Superior temporal gyrus (tissue), 1 donor: ENCODE results near the gene VWA2.

Experiments
- DNase-seq: peaks from one replicate; pipeline ENCODE4 v3.0.0-alpha.2; 2016; ENCODE audit errors: extremely low spot score

VWA2 gene

DNA sequence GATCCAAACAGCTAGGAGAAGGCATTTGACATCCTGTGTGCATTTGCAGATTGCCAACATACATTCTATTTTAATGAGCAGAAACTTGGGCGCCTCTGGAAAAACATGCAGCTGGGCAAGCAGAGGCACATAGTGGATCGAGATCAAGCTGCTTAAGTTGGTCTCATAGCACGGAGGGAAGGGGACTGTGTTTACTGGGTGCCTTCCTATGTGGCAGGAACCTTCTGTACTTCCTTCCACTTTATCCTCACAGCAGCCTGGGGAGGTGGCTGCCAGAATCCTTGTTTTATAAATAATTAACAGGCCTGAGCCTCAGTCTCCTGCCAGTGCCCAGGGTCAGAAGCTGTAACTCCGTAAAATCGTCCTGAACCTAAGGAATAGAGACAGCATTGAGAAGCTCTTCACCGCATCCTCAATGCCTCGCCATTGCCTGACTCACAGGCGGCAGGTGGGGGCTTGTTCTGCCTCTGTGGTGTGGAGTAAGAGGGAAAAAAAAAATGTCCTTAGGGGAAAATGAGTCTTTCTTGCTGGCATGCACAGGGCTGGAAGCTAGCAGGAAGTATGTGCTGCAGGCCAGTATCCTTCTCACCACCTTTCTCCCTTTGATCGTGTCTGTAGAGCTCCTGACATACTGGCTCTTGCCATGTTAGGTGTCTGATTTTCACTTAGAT, 6.2 kb downstream of the VWA2 start:
- no peak for DNase-seq

DNA sequence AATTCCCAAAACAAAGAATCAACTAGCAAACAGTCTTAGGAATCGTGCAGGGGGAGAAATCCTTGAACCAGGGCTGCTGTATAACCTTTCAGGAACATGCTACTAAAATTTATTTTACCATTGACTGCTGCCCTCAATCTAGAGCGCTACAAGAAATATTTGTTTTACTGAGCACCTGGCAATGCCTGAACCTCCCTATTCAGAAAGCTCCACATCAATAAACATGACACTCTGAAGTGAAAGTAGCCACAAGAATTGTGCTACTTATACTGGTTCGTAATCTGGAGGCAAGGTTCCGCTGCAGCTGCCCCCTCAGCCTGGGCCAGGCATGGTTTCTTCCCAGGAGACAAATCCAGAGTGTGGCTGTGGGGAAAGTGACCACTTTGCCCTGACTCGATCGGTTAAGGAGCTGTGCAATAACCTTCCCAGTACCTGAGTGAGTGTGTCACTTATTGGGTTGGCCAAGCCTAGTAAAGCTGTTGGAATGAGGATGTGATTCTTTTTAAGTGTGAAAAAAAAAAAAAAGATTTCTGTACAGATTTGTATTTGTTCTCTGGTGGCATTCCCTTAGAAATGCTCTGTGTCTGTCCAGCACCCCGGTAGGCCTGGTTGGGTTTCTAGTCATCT, 7.7 kb downstream of the VWA2 start:
- DNase-seq, result no peak

DNA sequence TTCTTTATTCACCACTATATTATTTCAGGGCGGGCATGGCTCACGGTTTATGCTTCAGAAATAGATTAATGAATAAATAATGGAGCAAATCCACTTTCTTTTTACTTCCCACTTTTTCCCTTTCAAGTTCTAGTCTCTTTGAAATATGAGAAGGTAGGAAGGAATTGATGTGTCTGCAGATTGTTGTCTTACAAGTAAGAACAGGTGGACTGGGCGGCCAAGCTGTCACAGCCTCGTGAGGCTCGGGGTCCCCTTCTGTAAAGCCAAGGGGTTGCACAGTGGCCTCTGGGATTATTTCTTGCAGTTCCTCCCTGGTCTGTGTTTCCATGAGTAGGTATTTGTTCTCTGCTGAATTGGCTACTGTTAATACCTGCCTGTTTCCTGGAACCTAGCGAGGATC, 11.2 kb downstream of the VWA2 start:
- DNase-seq, result no peak

DNA sequence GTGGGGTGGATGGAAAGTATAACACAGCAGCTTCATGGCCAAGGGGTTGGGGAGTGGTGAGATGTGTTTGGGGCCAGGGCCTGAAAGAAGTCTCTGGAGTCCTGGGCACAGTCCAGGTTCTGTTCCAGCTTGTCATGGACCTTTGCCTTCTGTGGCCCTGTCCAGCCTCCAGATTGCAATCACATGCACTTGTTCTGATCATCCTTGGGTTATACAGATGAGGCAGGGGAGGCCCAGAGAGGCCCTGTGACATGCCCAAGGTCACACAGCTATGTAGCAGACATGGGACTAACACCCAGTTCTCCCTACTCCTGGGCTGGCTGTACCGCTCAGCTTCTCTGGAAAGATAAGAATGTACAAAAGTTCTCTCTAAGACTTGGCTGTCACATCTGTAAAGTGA, 11.7 kb downstream of the VWA2 start:
- DNase-seq, result no peak

DNA sequence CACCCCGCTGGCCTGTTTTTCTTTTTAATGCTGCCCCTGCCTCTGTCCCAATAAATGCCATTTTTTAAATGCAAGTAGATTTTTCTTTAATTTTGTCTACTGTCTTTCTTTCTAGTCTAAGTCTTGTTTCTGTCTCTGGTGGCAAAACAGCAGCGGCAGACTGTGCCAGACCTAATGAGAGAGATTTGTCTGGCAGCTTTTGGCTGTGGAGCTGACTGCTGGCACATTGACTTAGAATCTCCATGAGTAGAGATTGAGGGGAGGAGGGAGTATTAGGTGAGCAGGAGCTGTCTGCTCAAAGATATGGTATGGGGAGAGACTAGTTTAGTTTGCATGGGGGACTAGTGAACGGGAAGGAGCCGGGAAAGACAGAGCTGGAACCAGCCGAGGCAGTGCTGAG, 13.0 kb downstream of the VWA2 start:
- DNase-seq, result no peak

DNA sequence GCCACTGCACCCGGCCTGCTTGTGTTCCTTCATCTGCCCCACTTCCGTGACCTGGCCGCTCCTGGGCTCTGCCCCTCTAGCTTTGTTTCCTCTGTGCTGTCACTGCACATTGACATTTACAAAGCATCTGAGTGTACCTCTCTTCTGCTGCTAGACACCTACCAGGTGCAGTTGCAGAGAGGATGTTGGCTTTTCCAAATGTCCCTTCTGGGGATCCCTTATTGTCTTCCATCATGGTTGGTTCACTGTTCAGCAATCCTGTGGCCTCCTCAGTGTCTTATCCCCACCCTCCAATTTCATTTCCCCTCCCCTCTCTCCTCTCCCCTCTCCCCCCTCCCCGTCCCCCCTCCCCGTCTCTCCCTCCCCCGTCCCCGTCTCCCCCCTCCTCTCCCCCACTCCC, 13.8 kb downstream of the VWA2 start:
- DNase-seq, result no peak

DNA sequence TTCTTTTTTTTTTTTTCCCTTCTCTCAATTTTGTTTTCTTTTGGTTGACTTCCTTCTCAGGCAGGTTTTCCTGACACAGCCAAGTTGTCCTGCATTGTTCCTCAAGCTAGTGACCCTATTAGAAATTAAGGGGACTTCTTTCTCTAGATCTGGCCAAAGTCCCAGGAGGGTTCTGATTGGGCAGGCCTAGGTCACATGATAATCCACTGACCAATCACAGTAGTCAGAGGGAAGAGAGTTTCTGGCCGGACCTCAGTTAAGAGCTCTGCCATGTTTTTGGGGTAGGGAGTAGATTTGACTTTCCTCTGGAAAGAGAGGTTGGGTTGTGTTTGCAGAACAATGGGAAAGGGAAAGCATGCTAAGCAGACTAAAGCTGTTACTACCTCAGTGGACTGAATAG, 16.2 kb downstream of the VWA2 start:
- DNase-seq, result no peak

DNA sequence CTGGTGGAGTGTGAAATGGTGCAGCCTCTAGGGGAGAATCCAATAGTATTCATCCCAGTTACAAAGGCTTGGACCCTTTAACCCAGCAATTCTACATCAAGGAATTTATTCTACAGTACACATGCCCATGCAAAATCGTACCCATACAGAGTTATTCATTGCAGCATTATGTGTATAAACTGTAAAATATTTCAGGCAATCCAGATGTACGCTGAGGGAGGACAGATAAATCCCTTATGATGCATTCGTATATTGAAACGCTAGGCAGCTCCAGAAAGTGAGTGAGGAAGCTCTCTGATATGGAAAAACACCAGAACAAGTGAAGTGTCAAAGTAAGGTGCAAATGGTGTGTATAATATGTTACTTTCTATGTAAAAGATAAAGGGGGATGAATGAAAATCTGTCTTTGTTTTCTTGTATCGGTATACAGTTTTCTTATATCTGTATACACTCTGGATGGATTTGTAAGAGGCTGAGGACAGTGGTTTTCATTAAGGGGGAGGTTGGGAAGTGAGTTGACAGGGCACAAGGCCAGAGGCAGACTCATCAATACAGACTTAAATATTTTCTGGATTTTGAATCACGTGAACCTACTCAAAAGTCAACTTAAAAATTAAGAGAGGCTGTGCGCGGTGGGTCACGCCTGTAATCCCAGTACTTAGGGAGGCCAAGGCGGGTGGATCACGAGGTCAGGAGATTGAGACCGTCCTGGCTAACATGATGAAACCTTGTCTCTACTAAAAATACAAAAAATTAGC, 17.1 kb downstream of the VWA2 start:
- no peak for DNase-seq

DNA sequence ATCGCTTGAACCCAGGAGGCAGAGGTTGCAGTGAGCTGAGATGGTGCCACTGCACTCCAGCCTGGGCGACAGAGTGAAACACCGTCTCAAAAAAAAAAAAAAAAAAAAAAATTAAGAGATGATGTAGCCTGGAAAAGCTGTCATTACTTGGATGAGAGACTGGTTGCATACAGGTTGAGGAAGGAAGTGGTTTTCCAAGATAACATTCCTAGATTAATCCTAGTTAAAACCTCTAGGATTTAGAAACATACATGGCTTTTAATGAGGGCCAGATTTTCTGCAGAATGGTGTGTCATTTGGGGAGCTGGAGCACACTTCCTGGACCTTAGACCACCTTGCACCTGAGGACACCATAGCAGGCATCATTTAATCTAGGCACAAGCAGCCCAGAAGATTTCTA, 17.8 kb downstream of the VWA2 start:
- no peak for DNase-seq

DNA sequence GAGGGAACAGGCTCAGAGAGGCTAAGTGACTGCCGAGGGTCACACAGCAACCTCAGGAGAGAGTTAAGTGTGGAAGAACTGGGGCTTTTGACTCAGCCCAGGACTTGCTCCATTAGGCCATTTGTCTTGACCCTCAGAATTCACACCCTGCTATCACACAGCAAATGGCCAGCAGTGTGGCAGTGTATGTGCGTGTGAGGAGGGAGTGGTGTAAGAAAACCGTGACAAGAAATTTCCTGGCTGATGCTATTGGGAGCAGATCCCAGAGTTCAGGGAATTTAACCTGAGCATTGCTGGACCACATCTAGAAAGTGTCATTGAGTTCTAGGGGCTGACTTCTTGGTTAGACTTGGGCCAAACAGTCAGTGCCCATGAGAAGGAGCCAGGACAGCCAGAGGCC, 18.4 kb downstream of the VWA2 start:
- DNase-seq, result no peak

DNA sequence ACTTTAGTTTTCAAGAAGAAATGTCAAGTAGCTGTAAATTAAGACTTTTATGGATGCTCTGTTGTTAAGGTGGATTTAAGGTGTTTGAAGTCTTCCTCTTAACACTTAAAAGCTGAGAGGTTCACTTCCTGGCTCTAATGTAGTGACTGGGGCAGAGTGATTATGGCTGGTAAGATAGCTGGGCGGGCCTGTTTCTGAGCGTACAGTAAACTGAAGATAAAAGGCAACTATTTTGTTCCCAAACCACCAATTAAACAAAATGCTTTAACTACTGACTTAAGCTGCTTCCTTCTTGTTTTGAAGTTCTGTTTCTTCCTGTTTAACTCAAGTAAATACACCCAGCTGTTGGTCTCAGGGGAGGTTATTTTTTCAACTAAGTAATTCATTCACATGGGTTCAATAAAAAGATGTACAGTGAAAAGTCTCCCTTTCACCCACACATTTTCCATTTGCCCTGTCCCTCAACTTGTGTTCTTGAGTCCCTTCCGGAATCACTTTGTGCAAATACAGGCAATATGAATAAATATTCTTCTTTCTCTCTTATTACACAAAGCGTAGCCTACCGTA, 19.3 kb downstream of the VWA2 start:
- DNase-seq, result no peak

DNA sequence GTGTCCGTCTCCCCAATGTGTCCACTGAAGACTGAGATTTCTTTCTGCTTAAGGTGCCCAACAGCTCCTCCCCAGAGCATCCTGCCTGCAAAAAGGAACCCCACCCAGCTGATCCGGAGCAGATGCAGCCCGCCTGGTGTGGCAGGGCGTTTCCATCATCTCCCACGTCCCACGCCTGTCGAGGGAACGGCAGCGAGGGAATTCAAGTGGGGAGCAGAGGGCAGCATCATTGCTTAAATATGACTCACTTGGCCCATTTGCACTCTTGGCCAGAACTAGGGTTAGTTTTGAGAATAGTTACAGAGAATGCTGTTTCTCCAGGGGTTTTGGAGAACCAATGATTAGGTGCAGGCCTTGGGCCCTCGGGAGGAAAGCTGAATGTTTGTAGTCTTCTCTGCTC, 20.8 kb downstream of the VWA2 start:
- no peak for DNase-seq

DNA sequence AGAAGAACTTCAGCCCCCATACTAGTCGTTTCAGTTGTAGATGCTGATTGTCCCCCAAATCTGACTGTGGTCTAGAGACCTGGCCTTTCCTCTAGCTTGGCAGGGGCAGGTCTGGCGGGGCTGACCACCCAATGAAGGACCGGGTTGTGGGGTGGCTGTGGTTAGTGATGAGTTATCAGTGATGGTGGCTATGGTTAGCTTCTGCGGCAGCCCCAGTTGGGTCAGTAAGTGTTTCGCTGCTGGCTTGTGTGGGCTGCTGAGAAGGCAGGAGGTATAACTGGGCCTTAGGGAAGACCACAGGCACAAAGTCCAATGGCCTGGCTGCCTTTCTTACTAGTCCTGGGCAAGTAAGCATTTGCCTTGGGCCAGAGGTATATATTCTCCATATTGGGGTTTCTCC, 21.3 kb downstream of the VWA2 start:
- no peak for DNase-seq

DNA sequence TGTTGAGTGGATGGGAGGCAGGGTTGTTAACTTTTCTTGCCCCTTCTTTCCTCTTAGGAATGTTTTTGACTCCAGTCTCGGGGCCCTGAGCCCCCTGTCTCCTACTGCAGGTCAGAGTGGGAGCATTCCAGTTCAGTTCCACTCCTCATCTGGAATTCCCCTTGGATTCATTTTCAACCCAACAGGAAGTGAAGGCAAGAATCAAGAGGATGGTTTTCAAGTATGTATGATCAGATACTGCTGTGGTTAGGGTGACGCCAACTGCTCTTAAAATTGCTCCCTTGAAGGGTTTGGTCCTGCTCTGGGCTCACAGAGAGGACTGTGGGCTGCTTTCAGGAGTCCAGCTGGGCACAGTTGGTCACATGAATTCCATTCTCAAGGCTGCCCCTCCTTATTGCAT, 22.0 kb downstream of the VWA2 start:
- DNase-seq, result no peak

DNA sequence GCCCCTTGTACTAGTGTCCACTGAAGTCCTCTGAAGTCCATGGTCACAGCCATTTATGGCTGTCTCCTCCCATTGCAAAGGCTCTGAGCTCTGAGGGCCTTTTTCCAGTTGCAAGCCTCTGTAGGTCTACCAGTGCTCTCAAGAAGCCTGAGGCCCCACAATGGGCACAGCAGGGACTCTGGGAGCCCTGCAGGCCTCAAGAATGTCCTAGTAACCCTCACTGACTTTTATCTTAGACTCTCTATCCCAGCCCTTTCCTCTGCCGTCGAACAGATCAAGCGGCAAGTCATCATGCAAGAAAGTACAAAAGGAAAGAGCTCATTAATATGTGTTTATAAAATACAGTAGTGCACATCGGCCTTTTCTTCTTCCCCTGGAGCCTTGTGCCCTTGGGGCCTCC, 23.4 kb downstream of the VWA2 start:
- DNase-seq, result no peak

DNA sequence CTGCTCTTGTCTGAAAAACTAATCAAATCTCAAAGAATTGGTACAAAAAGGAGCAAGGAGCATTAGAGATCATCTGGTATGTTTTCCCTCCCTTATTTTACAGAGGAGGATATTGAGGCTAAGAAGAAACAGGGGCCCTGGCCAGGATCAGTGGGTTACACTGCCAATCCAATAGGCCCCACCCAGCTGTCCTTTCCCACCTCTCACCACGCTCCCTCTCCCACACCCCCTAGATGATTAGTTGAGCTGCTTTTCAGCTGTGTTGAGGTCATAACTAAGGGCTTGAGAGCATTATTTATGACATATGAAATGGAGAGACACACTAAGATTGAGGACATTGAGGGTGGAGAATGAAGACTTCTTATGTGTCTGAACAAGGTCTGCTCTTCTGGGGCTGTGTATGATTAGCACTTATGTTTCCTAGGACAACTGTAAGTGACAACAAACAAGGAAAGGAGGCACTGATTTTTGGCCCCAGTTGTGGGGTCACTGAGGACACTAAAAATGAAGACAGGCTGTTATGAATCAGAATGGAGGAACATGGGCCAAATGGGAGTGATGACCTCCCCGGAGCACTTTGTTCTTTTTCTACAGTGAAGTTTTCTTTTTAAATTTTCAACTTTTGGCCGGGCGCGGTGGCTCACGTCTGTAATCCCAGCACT, 26.5 kb downstream of the VWA2 start:
- no peak for DNase-seq

DNA sequence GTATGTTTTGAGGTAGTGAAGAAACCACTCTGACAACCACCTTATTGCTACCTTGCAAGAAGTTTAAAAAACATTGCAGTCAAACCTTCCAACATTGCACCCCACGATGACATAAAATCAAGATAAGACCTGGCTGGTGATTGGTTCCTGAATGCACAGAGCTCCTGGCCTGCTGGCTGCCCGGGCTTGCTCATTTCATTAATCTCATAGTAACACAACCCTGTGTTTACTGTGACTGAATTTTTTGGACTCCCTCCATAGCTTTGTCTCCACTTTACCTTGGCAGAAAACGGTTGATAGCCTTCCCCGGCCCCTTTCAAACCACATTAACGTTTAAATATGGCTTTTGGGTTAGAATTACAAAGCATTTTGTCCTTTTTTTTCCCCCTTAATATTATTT, 27.5 kb downstream of the VWA2 start:
- no peak for DNase-seq

DNA sequence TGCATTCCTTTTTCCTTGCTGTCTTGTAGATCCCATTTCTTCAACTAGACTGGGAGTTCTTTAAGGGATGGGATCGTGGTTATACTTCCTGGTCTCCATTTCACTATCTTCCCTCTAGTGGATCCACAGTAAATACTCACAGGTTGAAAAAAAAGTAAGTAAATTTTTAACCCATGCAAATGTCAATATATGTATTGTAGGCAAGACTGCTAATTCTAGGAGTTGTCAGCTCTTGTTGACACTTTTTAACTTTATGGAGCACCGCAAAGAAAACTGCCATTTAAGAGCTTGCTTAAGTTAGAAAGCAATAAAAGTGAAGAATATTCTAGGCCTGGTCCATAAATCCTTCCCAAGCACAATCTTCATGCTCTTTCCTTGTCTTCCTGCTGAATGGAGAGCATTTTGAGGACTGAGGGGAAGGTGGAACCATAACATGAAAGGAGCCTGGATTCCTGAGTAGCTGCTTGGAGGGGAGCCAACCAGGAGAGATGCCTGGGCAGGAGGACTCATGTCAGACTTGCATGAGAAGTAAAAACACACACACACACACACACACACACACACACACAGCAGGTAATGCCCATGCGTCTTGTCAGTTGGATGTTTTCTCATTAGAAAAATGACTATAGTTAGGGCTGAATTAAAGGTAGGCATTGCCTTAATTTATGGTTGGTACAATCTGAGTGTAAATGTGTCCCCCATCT, 32.2 kb downstream of the VWA2 start:
- DNase-seq, result no peak

DNA sequence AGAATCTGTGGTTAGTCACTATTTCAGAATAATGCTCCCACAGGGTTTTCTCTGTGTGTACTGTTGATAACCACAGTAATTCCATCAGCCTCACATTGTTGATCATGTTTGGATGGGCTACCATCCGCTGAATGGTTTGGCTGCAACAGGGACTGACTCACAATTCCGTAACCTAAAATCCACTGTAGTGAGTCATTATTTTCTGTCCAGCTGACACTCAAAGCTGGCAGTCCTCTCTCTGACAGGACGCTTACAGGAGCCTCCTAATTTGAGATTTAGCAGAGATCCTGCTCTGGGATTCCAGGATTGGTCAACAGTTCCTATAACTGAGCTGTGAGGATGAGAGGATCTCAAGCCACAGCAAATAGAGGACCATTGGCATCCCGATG, 32.7 kb downstream of the VWA2 start:
- DNase-seq, result no peak

DNA sequence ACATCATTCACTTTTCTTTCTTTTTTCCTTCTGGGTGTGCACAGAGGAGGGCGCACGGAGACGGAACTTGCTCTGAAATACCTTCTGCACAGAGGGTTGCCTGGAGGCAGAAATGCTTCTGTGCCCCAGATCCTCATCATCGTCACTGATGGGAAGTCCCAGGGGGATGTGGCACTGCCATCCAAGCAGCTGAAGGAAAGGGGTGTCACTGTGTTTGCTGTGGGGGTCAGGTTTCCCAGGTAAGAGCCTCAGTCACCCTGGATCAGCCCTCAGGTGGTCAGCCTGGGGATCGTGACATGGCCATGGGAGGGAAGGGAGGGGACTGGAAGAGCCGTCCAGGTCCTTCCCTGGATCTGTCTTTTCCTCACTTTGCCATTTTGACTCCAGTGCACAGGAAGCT, 33.6 kb downstream of the VWA2 start:
- no peak for DNase-seq

DNA sequence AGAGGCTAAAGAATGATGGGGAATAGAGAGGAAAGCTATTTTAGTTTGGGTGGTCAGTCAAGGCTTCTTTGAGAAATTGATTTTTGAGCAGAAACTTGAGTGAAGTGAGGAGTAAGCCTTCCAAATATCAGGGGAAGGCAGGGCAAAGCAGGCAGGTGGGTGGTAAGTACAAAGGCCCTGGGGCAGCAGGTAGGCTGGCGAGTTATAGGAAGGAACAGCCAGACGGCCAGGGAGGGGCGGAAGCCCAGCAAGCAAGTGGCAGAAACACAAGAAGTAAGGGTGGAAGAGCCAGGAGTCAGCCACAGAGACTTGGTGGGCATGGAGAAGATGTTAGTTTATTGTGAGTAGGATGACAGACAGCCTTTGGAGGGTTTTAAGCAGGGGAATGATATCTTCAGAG, 34.9 kb downstream of the VWA2 start:
- DNase-seq, result no peak
